ENCODE measurements around the gene CRABP2.

DNA sequence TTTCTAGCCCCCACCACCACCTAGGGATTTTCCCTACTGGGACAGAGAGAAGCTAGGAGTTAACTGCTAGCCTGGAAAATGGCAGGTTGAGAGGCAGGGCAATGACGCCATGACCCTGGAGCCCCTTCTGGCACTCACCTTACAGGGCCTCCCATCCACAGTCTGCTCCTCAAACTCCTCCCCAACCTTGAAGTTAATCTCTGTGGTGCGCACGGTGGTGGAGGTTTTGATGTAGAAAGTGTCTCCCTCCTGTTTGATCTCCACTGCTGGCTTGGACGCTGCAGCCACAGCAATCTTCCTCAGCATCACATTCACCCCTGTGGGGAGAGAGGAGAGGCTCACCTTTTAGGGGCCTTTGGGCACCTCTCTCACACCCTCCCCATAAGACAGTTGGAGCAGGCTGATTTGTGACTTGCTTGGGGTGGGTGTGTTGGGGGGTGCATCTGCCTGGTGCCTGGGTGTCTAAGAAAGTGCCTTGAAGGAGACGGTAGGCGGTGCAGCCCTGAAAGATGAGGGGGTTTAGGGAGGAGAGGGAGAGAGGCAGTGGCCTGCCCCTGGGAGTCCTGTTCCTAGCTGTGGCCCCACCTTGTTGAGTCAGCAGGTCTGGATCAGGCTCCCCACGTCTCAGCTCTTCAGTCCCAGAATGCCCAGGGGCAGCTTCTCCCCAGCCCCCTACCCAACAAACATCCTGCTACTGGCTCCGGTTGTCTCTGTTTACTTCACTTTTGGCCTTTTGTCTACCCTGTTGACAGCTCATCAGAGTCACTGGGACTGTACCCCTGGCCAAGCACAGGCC lies 4.4 kb downstream of the CRABP2 start:
- no peak for TF ChIP-seq TAF1 (IDR thresholded peaks at IDR 0.05; ENCODE audit: borderline replicate concordance, insufficient read depth, low read length)
- TF ChIP-seq, protein P1, sequence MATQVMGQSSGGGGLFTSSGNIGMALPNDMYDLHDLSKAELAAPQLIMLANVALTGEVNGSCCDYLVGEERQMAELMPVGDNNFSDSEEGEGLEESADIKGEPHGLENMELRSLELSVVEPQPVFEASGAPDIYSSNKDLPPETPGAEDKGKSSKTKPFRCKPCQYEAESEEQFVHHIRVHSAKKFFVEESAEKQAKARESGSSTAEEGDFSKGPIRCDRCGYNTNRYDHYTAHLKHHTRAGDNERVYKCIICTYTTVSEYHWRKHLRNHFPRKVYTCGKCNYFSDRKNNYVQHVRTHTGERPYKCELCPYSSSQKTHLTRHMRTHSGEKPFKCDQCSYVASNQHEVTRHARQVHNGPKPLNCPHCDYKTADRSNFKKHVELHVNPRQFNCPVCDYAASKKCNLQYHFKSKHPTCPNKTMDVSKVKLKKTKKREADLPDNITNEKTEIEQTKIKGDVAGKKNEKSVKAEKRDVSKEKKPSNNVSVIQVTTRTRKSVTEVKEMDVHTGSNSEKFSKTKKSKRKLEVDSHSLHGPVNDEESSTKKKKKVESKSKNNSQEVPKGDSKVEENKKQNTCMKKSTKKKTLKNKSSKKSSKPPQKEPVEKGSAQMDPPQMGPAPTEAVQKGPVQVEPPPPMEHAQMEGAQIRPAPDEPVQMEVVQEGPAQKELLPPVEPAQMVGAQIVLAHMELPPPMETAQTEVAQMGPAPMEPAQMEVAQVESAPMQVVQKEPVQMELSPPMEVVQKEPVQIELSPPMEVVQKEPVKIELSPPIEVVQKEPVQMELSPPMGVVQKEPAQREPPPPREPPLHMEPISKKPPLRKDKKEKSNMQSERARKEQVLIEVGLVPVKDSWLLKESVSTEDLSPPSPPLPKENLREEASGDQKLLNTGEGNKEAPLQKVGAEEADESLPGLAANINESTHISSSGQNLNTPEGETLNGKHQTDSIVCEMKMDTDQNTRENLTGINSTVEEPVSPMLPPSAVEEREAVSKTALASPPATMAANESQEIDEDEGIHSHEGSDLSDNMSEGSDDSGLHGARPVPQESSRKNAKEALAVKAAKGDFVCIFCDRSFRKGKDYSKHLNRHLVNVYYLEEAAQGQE (IDR thresholded peaks at IDR 0.05; ENCODE audit: insufficient read depth in 1 of 2, low read depth in 2 of 2, low read length in 2 of 2) = no peak
